ENCODE measurements around the gene KRTAP13-4.
A peak's percentile ranks its signal among the peaks of the same experiment; 100 is the strongest.

The KRTAP13-4 gene

GRCh38 chr21:30478004-30478403 is 48.0 kb downstream of the KRTAP13-4 start:
- no peaks in the 10 kb centered on the region for H3K27me3 Mint-ChIP-seq (ENCODE audit: low read depth, poor library complexity)
- no peak overlapping the region for H3K4me3 Mint-ChIP-seq
- TF ChIP-seq, protein P1, sequence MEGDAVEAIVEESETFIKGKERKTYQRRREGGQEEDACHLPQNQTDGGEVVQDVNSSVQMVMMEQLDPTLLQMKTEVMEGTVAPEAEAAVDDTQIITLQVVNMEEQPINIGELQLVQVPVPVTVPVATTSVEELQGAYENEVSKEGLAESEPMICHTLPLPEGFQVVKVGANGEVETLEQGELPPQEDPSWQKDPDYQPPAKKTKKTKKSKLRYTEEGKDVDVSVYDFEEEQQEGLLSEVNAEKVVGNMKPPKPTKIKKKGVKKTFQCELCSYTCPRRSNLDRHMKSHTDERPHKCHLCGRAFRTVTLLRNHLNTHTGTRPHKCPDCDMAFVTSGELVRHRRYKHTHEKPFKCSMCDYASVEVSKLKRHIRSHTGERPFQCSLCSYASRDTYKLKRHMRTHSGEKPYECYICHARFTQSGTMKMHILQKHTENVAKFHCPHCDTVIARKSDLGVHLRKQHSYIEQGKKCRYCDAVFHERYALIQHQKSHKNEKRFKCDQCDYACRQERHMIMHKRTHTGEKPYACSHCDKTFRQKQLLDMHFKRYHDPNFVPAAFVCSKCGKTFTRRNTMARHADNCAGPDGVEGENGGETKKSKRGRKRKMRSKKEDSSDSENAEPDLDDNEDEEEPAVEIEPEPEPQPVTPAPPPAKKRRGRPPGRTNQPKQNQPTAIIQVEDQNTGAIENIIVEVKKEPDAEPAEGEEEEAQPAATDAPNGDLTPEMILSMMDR (IDR thresholded peaks at IDR 0.05) = no peak
- peaks cover 32% of the 10 kb centered on the region for H3K4me1 Mint-ChIP-seq
- H3K36me3 Mint-ChIP-seq (ENCODE audit: low read depth) = peaks cover 5% of the 10 kb centered on the region
- no peak for DNase-seq
- peak overlapping the region; percentile 16 for H3K27ac Mint-ChIP-seq
- no peaks in the 10 kb centered on the region for H3K9me3 Mint-ChIP-seq

- no peaks in the 10 kb centered on the region for H3K27me3 Mint-ChIP-seq (ENCODE audit: low read depth, poor library complexity)
- H3K36me3 Mint-ChIP-seq (ENCODE audit: low read depth) = peaks cover 5% of the 10 kb centered on the region
- TF ChIP-seq, protein P1 (IDR thresholded peaks at IDR 0.05) = no peak
- H3K4me1 Mint-ChIP-seq = peaks cover 29% of the 10 kb centered on the region
- H3K9me3 Mint-ChIP-seq = no peaks in the 10 kb centered on the region
- no peak overlapping the region for H3K27ac Mint-ChIP-seq
- H3K4me3 Mint-ChIP-seq = no peak overlapping the region
- no peak for DNase-seq
Measured at GRCh38 chr21:30479259-30479658, 49.2 kb downstream of the KRTAP13-4 start.

DNA sequence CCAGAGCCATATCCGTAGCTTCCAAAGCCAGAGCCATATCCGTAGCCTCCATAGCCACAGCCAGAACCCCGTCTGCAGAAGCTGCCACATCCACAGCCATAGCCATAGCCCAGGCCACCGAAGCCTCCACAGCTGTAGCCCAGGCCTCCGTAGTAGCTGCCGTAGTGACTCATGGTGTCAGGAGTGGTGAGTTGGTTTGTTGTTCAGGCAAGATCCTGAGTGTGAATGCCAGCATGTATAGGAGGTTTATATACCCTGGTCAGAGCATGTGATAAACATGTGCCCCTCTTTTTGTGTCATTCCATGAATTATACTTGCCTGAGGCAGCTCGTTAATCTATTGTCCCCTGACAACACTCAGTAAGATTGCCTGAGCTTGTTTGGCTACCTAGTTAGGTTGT is 50.1 kb downstream of the KRTAP13-4 start, which contains the start of gene KRTAP19-1:
Gene KRTAP19-1, minus strand, starts transcription at position 223 of the 400 bp plus-strand sequence. Its CDS starts 50 bp downstream, at position 173.
- peaks cover 8% of the 10 kb centered on the region for H3K9me3 Mint-ChIP-seq
- peaks cover 10% of the 10 kb centered on the region for H3K36me3 Mint-ChIP-seq (ENCODE audit: low read depth)
- no peak within 1 kb of the TSS for H3K4me3 Mint-ChIP-seq
- peaks cover 29% of the 10 kb centered on the region for H3K4me1 Mint-ChIP-seq
- no peak for DNase-seq
- H3K27ac Mint-ChIP-seq = no peak within 1 kb of the TSS
- TF ChIP-seq, protein P1 (IDR thresholded peaks at IDR 0.05) = no peak
- H3K27me3 Mint-ChIP-seq (ENCODE audit: low read depth, poor library complexity) = no peaks in the 10 kb centered on the region
